Liver (tissue), 9 donors: ENCODE data around the gene CADM2. TPM values are rescaled to one million over a fixed set of nuclear protein-coding genes. Genes with fewer than 3 reads are reported as not detected.
A peak's percentile ranks its signal among the peaks of the same experiment; 100 is the strongest.

Source experiments
- DNase-seq: peaks from one replicate; pipeline ENCODE4 v3.0.0-alpha.2; 2017; ENCODE audit warnings: low spot score
- H3K27ac ChIP-seq, 2 donors: one replicate each; pipeline ENCODE4 v1.7.0; 2013; ENCODE audit warnings: inconsistent platforms in 2 of 2, low read length in 2 of 2, control low read depth in 1 of 2, low read depth in 1 of 2, mild to moderate bottlenecking in 1 of 2
- H3K27me3 ChIP-seq, 4 donors: one replicate each; pipeline versions ENCODE4 v1.6.1 to v1.7.0; 2013; ENCODE audit warnings: low read length in 3 of 4, inconsistent platforms in 1 of 4, mild to moderate bottlenecking in 1 of 4, moderate library complexity in 1 of 4; ENCODE audit not compliant: control insufficient read depth in 4 of 4, insufficient read depth in 4 of 4
- H3K36me3 ChIP-seq, 4 donors: one replicate each; pipeline versions ENCODE4 v1.6.1 to v1.7.0; 2013; ENCODE audit warnings: low read length in 3 of 4, mild to moderate bottlenecking in 3 of 4, low read depth in 1 of 4, moderate library complexity in 1 of 4; ENCODE audit not compliant: control insufficient read depth in 4 of 4, insufficient read depth in 3 of 4
- H3K4me1 ChIP-seq, 4 donors: one replicate each; pipeline versions ENCODE4 v1.6.1 to v1.7.0; 2013; ENCODE audit warnings: low read length in 3 of 4, mild to moderate bottlenecking in 3 of 4, moderate library complexity in 1 of 4; ENCODE audit not compliant: control insufficient read depth in 4 of 4, insufficient read depth in 4 of 4
- H3K4me3 ChIP-seq, 3 donors: one replicate each; pipeline versions ENCODE4 v1.6.1 to v1.7.0; 2013; ENCODE audit warnings: low read length in 3 of 3, control low read depth in 1 of 3, low read depth in 1 of 3, mild to moderate bottlenecking in 1 of 3
- H3K9ac ChIP-seq, 2 donors: one replicate each; pipeline ENCODE4 v1.7.0; 2013; ENCODE audit warnings: low read length in 2 of 2, mild to moderate bottlenecking in 2 of 2, moderate library complexity in 2 of 2, control low read depth in 1 of 2, low read depth in 1 of 2
- H3K9me3 ChIP-seq, 4 donors: one replicate each; pipeline versions ENCODE4 v1.6.1 to v1.7.0; 2013; ENCODE audit warnings: low read length in 3 of 4; ENCODE audit not compliant: control insufficient read depth in 4 of 4
- EGR1 ChIP-seq, 2 donors: IDR thresholded peaks; 2 replicates each; pipeline ENCODE4 v1.6.1; 2016 to 2018; ENCODE audit warnings: antibody characterized with exemption in 2 of 2, low read depth in 2 of 2
- FOXA1 ChIP-seq: IDR thresholded peaks from 2 replicates; pipeline ENCODE4 v1.6.1; 2016; ENCODE audit warnings: antibody characterized with exemption
- GABPA ChIP-seq, 2 donors: IDR thresholded peaks in 1 of 2; conservative IDR thresholded peaks in 1 of 2; 2 replicates each; pipeline ENCODE4 v1.6.1; 2016; ENCODE audit warnings: antibody characterized with exemption in 2 of 2, mild to moderate bottlenecking in 1 of 2, moderate library complexity in 1 of 2
- HNF4A ChIP-seq, 2 donors: conservative IDR thresholded peaks; 2 replicates each; pipeline ENCODE4 v1.6.1; 2016; ENCODE audit warnings: antibody characterized with exemption in 2 of 2, mild to moderate bottlenecking in 2 of 2
- HNF4G ChIP-seq: IDR thresholded peaks from 2 replicates; pipeline ENCODE4 v1.6.1; 2016; ENCODE audit warnings: antibody characterized with exemption
- JUND ChIP-seq, 2 donors: IDR thresholded peaks; 2 replicates each; pipeline ENCODE4 v1.6.1; 2016; ENCODE audit warnings: antibody characterized with exemption in 2 of 2
- MAX ChIP-seq: IDR thresholded peaks from 2 replicates; pipeline ENCODE4 v1.6.1; 2016; ENCODE audit warnings: antibody characterized with exemption
- NR2F2 ChIP-seq: IDR thresholded peaks from 2 replicates; pipeline ENCODE4 v1.6.1; 2016; ENCODE audit warnings: antibody characterized with exemption
- RAD21 ChIP-seq, 2 donors: IDR thresholded peaks; 2 replicates each; pipeline ENCODE4 v1.6.1; 2016; ENCODE audit warnings: antibody characterized with exemption in 2 of 2, mild to moderate bottlenecking in 2 of 2
- RXRA ChIP-seq, 2 donors: IDR thresholded peaks; 2 replicates each; pipeline ENCODE4 v1.6.1; 2017 to 2018; ENCODE audit warnings: antibody characterized with exemption in 2 of 2, mild to moderate bottlenecking in 1 of 2
- SP1 ChIP-seq: IDR thresholded peaks from 2 replicates; pipeline ENCODE4 v1.6.1; 2018; ENCODE audit warnings: antibody characterized with exemption, mild to moderate bottlenecking
- TAF1 ChIP-seq: conservative IDR thresholded peaks from 2 replicates; pipeline ENCODE4 v1.6.1; 2016; ENCODE audit warnings: antibody characterized with exemption, mild to moderate bottlenecking
- YY1 ChIP-seq: IDR thresholded peaks from 2 replicates; pipeline ENCODE4 v1.6.1; 2016; ENCODE audit warnings: antibody characterized with exemption, mild to moderate bottlenecking
- WGBS: extraction: QIAGEN DNeasy Blood & Tissue Kit; methylation state at CpG from one replicate; pipeline ENCODE4 v1.1.7; 2013; 5-methylcytosine and 5-hydroxymethylcytosine counted together
- polyA plus RNA-seq, 2 donors: library from polyadenylated mRNA; stranded (reverse) in 1 of 2; unstranded in 1 of 2; fragments of 200-250 nt in 1 of 2; fragments of >200 nt in 1 of 2; fragmentation: Nextera tagmentation in 1 of 2; extraction: Ambion mirVana in 1 of 2; gene quantifications; one replicate each; pipeline versions ENCODE4 v1.2.1 to v1.2.3, GENCODE V29; 2013 to 2015
- total RNA-seq, 2 donors: library from RNA; depleted of rRNA; stranded (reverse); fragments of >200 nt; gene quantifications; one replicate each; pipeline ENCODE4 v1.2.3, GENCODE V29; 2014
- TF ChIP-seq, protein P1 (sequence below): fragments of 150-350 bp; IDR thresholded peaks from 2 replicates; pipeline ENCODE4 v1.5.1; 2017; ENCODE audit warnings: improper control_type of control experiment, low read depth, low read length; ENCODE audit not compliant: missing input control
- TF ChIP-seq, protein P2 (sequence below): IDR thresholded peaks from 2 replicates; pipeline ENCODE4 v1.6.1; 2016; ENCODE audit warnings: antibody characterized with exemption
- TF ChIP-seq, protein P3 (sequence below): IDR thresholded peaks from 2 replicates; pipeline ENCODE4 v1.6.1; 2016; ENCODE audit warnings: antibody characterized with exemption, mild to moderate bottlenecking
- donor health status: healthy.
- donor health status: healthy.
- donor health status: healthy.
- donor health status: healthy.
- donor health status: healthy.

Gene CADM2
- total and polyA plus RNA-seq, 4 donors, result 0.35 to 0.92 (median 0.51) TPM

DNA sequence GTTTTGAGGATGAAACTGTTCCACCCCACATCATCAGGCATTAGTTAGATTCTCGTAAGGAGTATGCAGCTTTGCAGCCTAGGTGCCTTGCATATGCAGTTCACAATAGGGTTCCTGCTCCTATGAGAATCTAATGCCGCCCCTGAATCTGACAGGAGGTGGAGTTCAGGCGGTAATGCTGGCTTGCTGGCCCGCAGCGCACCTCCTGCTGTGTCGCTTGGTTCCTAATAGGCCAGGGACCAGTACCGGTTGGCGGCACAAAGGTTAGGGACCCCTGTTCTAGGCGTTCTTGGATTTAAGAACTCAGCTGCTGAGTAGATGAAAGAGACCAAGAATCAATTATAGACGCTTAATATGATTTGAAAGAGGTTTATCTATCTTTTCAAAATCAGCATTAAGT, 595.4 kb downstream of the CADM2 start:
- H3K9ac ChIP-seq, result no peak overlapping the region
- 62% methylated on average over 10 of the region's 10 CpGs for WGBS
- H3K27me3 ChIP-seq, result no peaks in the 10 kb centered on the region
- H3K4me3 ChIP-seq, result no peak overlapping the region
- H3K36me3 ChIP-seq, result no peaks in the 10 kb centered on the region
- no peak overlapping the region for H3K27ac ChIP-seq
- DNase-seq, result no peak
- H3K4me1 ChIP-seq, result no peaks in the 10 kb centered on the region
- no peaks in the 10 kb centered on the region for H3K9me3 ChIP-seq
- TF ChIP-seq NR2F2 (no peak), HNF4G (no peak), JUND (IDR thresholded peaks at IDR 0.05) (no peak), SP1 (no peak), RAD21 (IDR thresholded peaks at IDR 0.05) (no peak), GABPA (IDR thresholded peaks at IDR 0.05 in 1 of 2, conservative IDR thresholded peaks at IDR 0.05 in 1 of 2) (no peak), RXRA (IDR thresholded peaks at IDR 0.05) (no peak), TAF1 (no peak), FOXA1 (no peak), EGR1 (IDR thresholded peaks at IDR 0.05; ENCODE audit: low read depth in 2 of 2) (no peak), MAX (no peak), HNF4A (conservative IDR thresholded peaks at IDR 0.05) (no peak)
- TF ChIP-seq, protein P1, sequence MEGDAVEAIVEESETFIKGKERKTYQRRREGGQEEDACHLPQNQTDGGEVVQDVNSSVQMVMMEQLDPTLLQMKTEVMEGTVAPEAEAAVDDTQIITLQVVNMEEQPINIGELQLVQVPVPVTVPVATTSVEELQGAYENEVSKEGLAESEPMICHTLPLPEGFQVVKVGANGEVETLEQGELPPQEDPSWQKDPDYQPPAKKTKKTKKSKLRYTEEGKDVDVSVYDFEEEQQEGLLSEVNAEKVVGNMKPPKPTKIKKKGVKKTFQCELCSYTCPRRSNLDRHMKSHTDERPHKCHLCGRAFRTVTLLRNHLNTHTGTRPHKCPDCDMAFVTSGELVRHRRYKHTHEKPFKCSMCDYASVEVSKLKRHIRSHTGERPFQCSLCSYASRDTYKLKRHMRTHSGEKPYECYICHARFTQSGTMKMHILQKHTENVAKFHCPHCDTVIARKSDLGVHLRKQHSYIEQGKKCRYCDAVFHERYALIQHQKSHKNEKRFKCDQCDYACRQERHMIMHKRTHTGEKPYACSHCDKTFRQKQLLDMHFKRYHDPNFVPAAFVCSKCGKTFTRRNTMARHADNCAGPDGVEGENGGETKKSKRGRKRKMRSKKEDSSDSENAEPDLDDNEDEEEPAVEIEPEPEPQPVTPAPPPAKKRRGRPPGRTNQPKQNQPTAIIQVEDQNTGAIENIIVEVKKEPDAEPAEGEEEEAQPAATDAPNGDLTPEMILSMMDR, result no peak
- TF ChIP-seq, protein P2, sequence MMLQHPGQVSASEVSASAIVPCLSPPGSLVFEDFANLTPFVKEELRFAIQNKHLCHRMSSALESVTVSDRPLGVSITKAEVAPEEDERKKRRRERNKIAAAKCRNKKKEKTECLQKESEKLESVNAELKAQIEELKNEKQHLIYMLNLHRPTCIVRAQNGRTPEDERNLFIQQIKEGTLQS, result no peak
- TF ChIP-seq, protein P3, sequence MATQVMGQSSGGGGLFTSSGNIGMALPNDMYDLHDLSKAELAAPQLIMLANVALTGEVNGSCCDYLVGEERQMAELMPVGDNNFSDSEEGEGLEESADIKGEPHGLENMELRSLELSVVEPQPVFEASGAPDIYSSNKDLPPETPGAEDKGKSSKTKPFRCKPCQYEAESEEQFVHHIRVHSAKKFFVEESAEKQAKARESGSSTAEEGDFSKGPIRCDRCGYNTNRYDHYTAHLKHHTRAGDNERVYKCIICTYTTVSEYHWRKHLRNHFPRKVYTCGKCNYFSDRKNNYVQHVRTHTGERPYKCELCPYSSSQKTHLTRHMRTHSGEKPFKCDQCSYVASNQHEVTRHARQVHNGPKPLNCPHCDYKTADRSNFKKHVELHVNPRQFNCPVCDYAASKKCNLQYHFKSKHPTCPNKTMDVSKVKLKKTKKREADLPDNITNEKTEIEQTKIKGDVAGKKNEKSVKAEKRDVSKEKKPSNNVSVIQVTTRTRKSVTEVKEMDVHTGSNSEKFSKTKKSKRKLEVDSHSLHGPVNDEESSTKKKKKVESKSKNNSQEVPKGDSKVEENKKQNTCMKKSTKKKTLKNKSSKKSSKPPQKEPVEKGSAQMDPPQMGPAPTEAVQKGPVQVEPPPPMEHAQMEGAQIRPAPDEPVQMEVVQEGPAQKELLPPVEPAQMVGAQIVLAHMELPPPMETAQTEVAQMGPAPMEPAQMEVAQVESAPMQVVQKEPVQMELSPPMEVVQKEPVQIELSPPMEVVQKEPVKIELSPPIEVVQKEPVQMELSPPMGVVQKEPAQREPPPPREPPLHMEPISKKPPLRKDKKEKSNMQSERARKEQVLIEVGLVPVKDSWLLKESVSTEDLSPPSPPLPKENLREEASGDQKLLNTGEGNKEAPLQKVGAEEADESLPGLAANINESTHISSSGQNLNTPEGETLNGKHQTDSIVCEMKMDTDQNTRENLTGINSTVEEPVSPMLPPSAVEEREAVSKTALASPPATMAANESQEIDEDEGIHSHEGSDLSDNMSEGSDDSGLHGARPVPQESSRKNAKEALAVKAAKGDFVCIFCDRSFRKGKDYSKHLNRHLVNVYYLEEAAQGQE, result no peak

DNA sequence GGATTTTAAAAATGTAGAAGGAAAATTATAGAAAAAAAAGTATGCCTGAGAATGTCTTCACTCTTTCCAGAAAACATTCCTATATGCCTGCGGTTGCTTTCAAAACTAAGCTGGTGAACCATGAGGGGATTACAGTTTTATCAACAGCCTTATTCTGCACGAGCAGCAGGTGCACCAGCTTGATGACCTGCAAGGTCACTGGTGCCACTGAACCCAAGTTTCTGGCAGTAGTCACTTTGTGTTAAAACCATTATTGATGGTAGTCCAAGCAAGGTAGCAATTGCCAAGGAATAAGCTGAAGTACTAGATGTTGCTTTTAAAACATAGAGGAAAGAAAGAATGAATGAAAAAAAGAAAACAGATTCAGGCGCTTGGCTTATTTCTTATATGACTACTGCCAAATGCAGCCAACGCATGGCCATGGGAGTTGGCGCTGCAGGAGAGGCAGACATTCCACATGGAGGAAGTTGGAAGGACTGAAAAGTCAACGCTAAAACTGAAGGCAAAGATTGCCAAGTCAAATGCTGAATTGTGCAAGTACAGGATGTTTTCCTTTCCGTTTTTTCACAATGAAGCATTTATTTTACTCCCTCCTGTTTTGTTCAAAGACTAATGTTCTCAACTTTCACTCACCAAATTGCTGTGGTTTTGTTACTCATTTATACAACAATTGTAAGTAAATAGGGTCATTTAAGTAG, 601.4 kb downstream of the CADM2 start:
- TF ChIP-seq RAD21 (IDR thresholded peaks at IDR 0.05) (no peak), NR2F2 (no peak), TAF1 (no peak), EGR1 (IDR thresholded peaks at IDR 0.05; ENCODE audit: low read depth in 2 of 2) (peak in 1 of 2 donors; percentile 23), SP1 (peak; percentile 30), FOXA1 (no peak), YY1 (peak; percentile 36), MAX (peak; percentile 9), HNF4A (conservative IDR thresholded peaks at IDR 0.05) (peak in 1 of 2 donors; percentile 15), RXRA (IDR thresholded peaks at IDR 0.05) (peak in 1 of 2 donors; percentile 7)
- TF ChIP-seq, protein P3, result no peak
- peaks cover 0 to 6% (median 2%) of the 10 kb centered on the region in 4 donors for H3K4me1 ChIP-seq
- H3K9me3 ChIP-seq, result no peaks in the 10 kb centered on the region
- DNase-seq, result no peak
- no peak overlapping the region for H3K4me3 ChIP-seq
- no peaks in the 10 kb centered on the region for H3K27me3 ChIP-seq
- no peak overlapping the region for H3K27ac ChIP-seq
- WGBS, result 41% methylated on average over 7 of the region's 7 CpGs
- H3K36me3 ChIP-seq, result no peaks in the 10 kb centered on the region
- no peak overlapping the region for H3K9ac ChIP-seq
